ENCODE results near the gene FIGNL2.
"Not testable (repeated sequence)": the region's sequence is repeated elsewhere in the genome, so short reads cannot be mapped to it uniquely, and the experiment has no call there.

Gene FIGNL2, protein sequence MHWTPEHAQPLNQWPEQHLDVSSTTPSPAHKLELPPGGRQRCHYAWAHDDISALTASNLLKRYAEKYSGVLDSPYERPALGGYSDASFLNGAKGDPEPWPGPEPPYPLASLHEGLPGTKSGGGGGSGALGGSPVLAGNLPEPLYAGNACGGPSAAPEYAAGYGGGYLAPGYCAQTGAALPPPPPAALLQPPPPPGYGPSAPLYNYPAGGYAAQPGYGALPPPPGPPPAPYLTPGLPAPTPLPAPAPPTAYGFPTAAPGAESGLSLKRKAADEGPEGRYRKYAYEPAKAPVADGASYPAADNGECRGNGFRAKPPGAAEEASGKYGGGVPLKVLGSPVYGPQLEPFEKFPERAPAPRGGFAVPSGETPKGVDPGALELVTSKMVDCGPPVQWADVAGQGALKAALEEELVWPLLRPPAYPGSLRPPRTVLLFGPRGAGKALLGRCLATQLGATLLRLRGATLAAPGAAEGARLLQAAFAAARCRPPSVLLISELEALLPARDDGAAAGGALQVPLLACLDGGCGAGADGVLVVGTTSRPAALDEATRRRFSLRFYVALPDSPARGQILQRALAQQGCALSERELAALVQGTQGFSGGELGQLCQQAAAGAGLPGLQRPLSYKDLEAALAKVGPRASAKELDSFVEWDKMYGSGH

GRCh38 chr12:51848326-51848727 is at the start of gene FIGNL2:
Gene FIGNL2 (minus strand): TSS chr12:51848718. CDS start chr12:51822413, 26,305 bp downstream.
- no peak for DNase-seq

- DNase-seq: no peak
Observed at GRCh38 chr12:51897181-51897580, 48.7 kb upstream of the FIGNL2 start.

GRCh38 chr12:51896236-51896635 is 47.7 kb upstream of the FIGNL2 start:
- no peak for DNase-seq

GRCh38 chr12:51895378-51896135 is 47.0 kb upstream of the FIGNL2 start:
- no peak for DNase-seq

DNA sequence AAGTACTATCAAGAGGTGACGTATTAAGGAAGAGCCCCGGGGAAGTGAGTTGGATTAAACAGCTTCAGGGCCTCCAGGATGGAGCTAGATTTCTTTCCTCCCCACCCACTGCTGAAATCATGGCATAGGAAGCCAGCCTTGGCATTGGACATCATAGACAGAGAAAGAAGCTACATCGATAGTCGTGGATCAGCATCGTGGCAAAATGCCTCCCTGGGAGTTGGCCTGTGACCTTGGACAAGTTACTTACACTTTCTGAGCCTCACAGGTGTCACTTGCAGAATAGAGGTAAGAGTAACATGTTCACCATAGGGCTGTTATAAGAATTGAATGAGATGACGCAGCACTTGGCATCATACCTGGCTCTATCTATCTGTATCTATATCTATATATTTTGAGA is 45.3 kb upstream of the FIGNL2 start:
- DNase-seq: no peak

- no peak for DNase-seq
Observed at GRCh38 chr12:51891843-51892242, 43.3 kb upstream of the FIGNL2 start.

GRCh38 chr12:51890511-51891171 is 42.1 kb upstream of the FIGNL2 start:
- no peak for DNase-seq

DNA sequence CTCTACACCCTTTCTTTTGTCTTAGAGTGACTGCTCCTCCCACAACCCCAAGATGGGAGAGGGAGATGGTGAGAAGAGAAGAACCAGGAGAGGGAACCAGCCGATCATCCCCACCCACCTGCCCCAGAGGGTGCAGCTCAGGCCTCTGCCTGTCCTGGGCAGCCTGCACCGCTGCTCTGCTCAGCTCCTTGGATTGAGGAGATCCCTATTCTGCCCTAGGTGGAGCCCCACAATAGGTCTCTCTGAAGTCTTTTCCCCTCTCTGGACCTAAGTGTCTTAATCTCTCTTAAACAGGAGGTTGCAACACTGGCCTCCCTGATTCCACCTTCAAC is 41.6 kb upstream of the FIGNL2 start:
- DNase-seq: no peak

DNA sequence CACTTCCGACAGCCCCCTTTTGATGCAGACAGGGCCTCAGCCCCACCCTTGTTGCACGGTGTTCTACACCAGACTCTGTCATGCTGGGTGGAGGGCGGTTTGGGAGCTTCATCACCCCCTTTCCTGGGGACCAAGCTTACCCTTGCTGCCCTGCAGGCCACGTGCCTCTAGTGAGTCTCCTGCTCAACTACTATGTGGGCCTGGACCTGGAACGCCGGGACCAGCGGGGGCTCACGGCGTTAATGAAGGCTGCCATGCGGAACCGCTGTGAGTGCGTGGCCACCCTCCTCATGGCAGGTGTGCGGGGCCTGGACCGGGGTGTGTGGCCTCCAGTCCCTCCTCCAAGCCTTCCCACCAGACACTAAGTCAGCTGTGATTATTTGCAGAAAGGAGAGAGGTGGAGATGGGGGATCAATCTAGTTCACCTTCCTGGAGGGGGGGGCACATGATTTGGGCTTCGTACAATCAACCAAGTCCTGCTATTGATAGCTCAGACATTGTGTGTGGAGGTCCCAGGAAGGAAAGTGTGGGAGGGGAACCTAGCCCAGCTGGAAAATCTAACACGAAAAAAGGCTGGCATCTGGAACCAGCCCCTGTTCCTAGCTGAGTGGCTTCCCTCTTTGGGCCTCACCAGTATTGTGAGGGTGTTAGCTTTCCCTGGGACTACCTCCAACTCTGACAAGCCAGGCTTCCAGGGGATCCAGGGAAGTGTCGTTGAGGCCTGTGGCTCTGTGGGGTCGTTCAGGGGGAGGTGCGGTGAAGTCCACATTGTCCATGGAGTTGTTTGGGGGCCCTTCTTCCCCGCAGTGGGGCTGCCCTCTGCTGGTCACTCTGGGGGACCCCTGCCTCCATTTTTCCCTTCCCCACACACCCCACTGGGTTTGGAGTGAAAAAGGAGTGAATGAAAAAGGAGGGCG is 41.0 kb upstream of the FIGNL2 start:
- no peak for DNase-seq

DNA sequence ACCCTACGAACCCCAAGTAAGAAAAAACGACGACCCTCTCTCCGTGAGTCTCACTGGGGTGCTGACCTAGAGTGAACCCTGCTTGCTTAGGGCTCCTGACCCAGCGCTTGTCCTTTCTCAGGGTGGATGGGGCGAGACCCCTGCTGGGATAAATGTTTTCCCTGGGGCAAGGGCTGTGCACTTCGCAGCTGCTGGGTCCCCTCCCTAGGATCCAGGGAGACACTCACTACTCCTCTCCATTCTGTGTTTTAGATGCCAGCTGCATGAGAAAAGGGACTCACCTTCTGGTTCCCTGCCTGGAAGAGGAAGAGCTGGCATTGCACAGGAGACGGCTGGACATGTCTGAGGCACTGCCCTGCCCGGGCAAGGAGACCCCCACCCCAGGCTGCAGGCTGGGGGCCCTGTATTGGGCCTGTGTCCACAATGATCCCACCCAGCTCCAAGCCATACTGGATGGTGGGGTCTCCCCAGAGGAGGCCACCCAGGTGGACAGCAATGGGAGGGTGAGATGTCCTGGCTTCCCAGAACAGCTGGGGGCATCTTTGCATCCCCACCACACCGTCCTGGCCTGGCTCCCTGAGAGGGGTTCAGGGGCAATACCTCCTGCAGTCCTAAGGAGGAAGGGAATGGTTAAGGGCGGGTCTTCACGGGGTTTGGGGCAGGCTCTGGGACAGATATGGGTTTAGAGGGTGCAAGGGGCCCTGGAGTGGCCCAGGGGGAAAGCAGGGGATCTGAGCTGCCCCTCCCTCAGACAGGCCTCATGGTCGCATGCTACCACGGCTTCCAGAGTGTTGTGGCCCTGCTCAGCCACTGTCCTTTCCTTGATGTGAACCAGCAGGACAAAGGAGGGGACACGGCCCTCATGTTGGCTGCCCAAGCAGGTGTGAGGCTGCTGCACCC is 40.0 kb upstream of the FIGNL2 start:
- DNase-seq: no peak

GRCh38 chr12:51887476-51888315 is 39.2 kb upstream of the FIGNL2 start, which contains the start of gene ANKRD33:
Gene ANKRD33 (plus strand): TSS chr12:51888103. CDS start chr12:51888187, 84 bp downstream.
- DNase-seq: no peak

DNA sequence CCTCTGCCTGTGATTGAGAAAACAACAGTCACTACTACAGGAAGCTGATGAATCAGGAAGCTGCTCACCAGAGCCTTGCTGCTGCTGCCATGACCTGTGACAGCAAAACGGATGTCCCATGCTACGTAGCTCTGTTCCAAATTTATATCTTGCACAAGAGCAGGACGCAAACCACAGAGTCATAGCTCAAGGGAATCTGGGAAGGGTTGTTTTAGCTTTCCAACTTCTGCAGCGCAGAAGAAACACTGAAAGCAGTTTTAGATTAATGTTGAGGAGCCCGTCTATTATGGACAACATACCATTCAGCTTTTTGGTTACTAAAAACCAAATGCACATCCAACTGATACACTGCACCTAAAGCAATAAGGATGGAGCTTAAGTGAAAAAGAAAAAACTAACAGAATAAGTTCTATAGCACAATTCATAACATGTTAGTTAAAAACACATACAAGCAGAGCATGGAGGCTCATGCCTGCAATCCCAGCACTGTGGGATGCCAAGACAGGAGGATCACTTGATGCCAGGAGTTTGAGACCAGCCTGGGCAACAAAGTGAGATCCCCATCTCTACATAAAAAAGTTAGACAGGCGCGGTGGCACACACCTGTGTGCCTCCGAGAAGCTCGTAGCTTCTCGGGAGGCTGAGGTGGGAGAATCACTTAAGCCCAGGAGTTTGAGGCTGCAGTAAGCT is 37.6 kb upstream of the FIGNL2 start:
- DNase-seq: no peak

GRCh38 chr12:51885294-51886020 is 36.9 kb upstream of the FIGNL2 start:
- DNase-seq: not testable (repeated sequence)

GRCh38 chr12:51884676-51885229 is 36.2 kb upstream of the FIGNL2 start:
- no peak for DNase-seq

DNA sequence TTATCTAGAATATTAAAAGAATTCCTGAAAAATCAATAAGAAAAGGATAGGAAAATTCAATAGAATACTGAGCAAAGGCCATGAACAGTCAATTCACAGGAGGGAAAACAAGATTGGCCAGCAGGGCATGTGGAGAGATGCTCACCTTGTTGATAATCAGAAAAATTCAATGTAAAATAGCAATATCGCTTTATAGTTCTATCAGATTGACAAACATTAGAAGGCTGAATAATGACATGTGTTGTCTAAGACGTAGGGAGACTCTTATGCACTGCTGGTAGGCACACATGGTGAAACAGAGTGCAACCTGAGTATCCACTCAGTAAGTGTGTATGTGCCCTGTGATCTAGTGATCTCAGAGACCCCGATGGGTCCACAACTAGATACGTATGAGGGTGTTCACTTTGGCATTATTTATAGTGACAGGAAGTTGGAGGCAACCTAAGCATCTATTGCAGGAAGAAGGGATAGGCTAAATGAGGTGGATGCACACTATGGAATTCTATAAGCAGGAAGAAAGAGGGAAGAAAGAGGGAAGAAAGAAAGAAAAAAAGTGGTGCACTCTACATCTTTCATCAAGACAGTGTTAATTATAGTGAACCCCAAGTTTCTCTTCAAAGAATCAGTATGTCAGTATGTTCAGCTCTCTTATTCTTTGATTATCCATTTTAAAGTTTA is 35.6 kb upstream of the FIGNL2 start:
- no peak for DNase-seq

- no peak for DNase-seq
Observed at GRCh38 chr12:51883295-51883694, 34.8 kb upstream of the FIGNL2 start.

- DNase-seq: no peak
Observed at GRCh38 chr12:51879102-51879501, 30.6 kb upstream of the FIGNL2 start.

- DNase-seq: no peak
Observed at GRCh38 chr12:51874486-51874885, 26.0 kb upstream of the FIGNL2 start.
